ENCODE data around the gene MMP8. TPM values are rescaled to one million over a fixed set of nuclear protein-coding genes. Genes with fewer than 3 reads are reported as not detected.

The MMP8 gene
- total RNA-seq, 2 experiments from 2014 or later = not detected

DNA sequence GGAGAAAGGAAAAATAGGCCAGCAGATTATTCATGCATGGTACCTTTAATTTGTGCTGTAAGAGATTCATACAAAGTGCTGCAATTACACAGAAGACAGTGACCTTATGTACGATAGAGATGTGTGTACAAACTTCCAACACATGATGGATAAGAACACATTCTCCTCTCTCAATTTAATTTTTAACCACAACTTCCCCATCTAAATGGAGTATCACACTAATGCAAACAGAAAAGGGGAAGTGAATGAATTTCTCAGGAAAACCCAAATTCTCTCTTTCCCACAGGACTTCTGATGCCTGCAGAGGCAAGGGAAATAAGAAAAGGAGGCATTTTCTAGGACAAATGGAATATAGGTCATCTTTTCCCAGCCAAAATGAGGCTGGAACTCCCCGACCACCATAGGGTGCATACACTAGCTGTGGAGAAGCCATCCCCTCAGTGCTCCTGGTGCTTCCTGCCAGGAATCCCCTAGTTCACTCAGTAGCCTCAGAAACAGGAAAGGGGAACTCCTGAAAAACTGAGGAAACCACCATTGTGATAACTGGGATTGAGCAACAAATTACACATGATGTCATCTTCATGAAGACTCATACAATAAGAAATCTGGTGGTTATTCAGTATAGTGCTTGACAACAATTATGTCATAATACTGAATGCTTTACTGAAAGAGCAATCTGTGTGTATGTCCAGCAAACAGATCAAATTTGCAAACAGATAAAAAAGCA, 33.2 kb upstream of the MMP8 start:
- Histone ChIP-seq H3K27me3 (ENCODE audit: control insufficient read depth in 1 of 2, insufficient read depth in 2 of 2, low read length in 2 of 2) (no peaks in the 10 kb centered on the region), H3K27ac (ENCODE audit: low read depth in 1 of 2, low read length in 2 of 2) (no peak overlapping the region), H3K36me3 (ENCODE audit: insufficient read depth, low read length) (no peaks in the 10 kb centered on the region), H3K4me3 (ENCODE audit: low read length) (no peak overlapping the region), H3K4me1 (ENCODE audit: insufficient read depth, low read length) (no peaks in the 10 kb centered on the region), H3K9me3 (ENCODE audit: control insufficient read depth in 1 of 2, insufficient read depth in 1 of 2, low read length in 2 of 2) (no peaks in the 10 kb centered on the region)
- Mint-ChIP-seq H3K27ac (no peak overlapping the region), H3K9me3 (no peaks in the 10 kb centered on the region), H3K4me3 (no peak overlapping the region), H3K36me3 (ENCODE audit: low read depth) (no peaks in the 10 kb centered on the region), H3K27me3 (peaks cover 50% of the 10 kb centered on the region), H3K4me1 (ENCODE audit: low read depth) (no peaks in the 10 kb centered on the region)
- DNase-seq (peak in 2 of 14 experiments; percentile 58 to 67), ATAC-seq (ENCODE audit: poor library complexity) (no peak)
- intact Hi-C loops (cut with DNase I, micrococcal nuclease) = no loop called here
- TF ChIP-seq, protein P1, sequence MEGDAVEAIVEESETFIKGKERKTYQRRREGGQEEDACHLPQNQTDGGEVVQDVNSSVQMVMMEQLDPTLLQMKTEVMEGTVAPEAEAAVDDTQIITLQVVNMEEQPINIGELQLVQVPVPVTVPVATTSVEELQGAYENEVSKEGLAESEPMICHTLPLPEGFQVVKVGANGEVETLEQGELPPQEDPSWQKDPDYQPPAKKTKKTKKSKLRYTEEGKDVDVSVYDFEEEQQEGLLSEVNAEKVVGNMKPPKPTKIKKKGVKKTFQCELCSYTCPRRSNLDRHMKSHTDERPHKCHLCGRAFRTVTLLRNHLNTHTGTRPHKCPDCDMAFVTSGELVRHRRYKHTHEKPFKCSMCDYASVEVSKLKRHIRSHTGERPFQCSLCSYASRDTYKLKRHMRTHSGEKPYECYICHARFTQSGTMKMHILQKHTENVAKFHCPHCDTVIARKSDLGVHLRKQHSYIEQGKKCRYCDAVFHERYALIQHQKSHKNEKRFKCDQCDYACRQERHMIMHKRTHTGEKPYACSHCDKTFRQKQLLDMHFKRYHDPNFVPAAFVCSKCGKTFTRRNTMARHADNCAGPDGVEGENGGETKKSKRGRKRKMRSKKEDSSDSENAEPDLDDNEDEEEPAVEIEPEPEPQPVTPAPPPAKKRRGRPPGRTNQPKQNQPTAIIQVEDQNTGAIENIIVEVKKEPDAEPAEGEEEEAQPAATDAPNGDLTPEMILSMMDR (IDR thresholded peaks at IDR 0.05) = no peak
- ChIA-PET CTCF (no interaction called here), POLR2A (no interaction called here)

DNA sequence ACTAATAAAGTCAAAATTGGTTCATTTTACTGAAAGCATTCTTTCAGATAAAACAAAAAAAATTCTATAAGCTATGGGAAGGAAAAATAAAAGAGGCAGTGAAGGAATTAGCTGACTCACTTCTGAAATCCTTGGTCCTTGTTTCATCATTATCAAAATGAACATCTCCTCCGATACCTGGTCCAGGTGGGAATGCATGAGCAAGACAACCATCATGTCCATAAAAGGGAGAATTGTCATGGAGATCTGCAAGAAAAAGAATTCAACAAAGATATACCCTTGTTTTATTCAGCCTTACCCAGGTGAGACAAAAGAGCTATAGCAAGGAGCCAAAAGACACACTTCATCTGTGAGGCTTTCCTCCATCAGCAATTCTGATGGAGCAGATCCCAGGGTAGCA, 28.5 kb upstream of the MMP8 start:
- DNase-seq = no peak
- Mint-ChIP-seq H3K27ac (no peak overlapping the region), H3K9me3 (no peaks in the 10 kb centered on the region), H3K4me3 (no peak overlapping the region), H3K4me1 (ENCODE audit: low read depth) (no peaks in the 10 kb centered on the region), H3K36me3 (ENCODE audit: low read depth) (no peaks in the 10 kb centered on the region), H3K27me3 (peaks cover 47% of the 10 kb centered on the region)
- Histone ChIP-seq H3K27me3 (ENCODE audit: control insufficient read depth in 1 of 2, insufficient read depth in 2 of 2, low read length in 2 of 2) (peaks cover 5 to 8% of the 10 kb centered on the region in 2 experiments), H3K4me1 (ENCODE audit: insufficient read depth, low read length) (no peaks in the 10 kb centered on the region), H3K36me3 (ENCODE audit: insufficient read depth, low read length) (no peaks in the 10 kb centered on the region), H3K4me3 (ENCODE audit: low read length) (no peak overlapping the region), H3K9me3 (ENCODE audit: control insufficient read depth in 1 of 2, insufficient read depth in 1 of 2, low read length in 2 of 2) (no peaks in the 10 kb centered on the region), H3K27ac (ENCODE audit: low read depth in 1 of 2, low read length in 2 of 2) (no peak overlapping the region)
- intact Hi-C loops (cut with DNase I, micrococcal nuclease) = no loop called here
- CTCF ChIA-PET = no interaction called here
- POLR2A ChIA-PET = no interaction called here
- TF ChIP-seq, protein P1 (IDR thresholded peaks at IDR 0.05) = no peak
- ATAC-seq (ENCODE audit: poor library complexity) = no peak

DNA sequence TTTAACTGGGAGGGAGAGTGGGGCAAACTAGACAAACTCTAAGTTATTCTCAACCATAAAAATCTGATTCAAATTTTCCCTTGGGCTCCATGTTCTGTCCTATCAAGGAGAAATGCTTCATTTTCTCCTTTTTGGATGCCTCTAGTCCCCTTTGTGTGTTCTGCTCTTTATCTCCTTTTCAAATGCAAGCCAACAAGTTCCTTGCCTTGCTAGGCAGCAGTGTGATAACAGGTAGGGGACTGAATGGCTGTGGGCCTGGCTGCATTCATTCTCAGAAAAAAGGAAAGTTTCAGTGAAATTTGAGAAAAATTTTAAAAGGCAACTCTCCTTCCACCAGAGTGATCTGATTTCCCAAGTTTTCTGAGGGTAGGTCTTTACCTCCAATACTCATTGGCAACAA, 26.9 kb upstream of the MMP8 start:
- CTCF ChIA-PET = no interaction called here
- peaks cover 5 to 8% of the 10 kb centered on the region in 2 experiments for H3K27me3 ChIP-seq (ENCODE audit: control insufficient read depth in 1 of 2, insufficient read depth in 2 of 2, low read length in 2 of 2)
- DNase-seq (no peak), ATAC-seq (ENCODE audit: poor library complexity) (no peak)
- Mint-ChIP-seq H3K4me1 (ENCODE audit: low read depth) (no peaks in the 10 kb centered on the region), H3K36me3 (ENCODE audit: low read depth) (no peaks in the 10 kb centered on the region), H3K27me3 (peaks cover 40% of the 10 kb centered on the region), H3K27ac (no peak overlapping the region), H3K4me3 (no peak overlapping the region), H3K9me3 (no peaks in the 10 kb centered on the region)
- intact Hi-C loops (cut with DNase I, micrococcal nuclease) = no loop called here
- TF ChIP-seq, protein P1 (IDR thresholded peaks at IDR 0.05) = no peak
- H3K27ac ChIP-seq (ENCODE audit: low read depth in 1 of 2, low read length in 2 of 2) = no peak overlapping the region
- no peaks in the 10 kb centered on the region for H3K4me1 ChIP-seq (ENCODE audit: insufficient read depth, low read length)
- POLR2A ChIA-PET = no interaction called here
- H3K36me3 ChIP-seq (ENCODE audit: insufficient read depth, low read length) = no peaks in the 10 kb centered on the region
- H3K4me3 ChIP-seq (ENCODE audit: low read length) = no peak overlapping the region
- H3K9me3 ChIP-seq (ENCODE audit: control insufficient read depth in 1 of 2, insufficient read depth in 1 of 2, low read length in 2 of 2) = no peaks in the 10 kb centered on the region
